K562 (cell line): Measurements from ENCODE around the gene P2RX5.

ENCODE experiments used
- ATF3 ChIP-seq, 2 experiments: fragments of 450-650 bp in 1 of 2; sonication (generic) in 1 of 2; formaldehyde crosslinking in 1 of 2; IDR thresholded peaks in 1 of 2; conservative IDR thresholded peaks in 1 of 2; 2 replicates each; pipeline versions ENCODE4 v1.6.1 to v1.8.1; 2016 to 2023; ENCODE audit warnings: mild to moderate bottlenecking in 2 of 2, moderate library complexity in 2 of 2, inconsistent platforms in 1 of 2, missing genetic modification reagents in 1 of 2
- CEBPB ChIP-seq: fragments of 450-650 bp; IDR thresholded peaks from 2 replicates; pipeline ENCODE4 v1.6.1; 2016; ENCODE audit warnings: missing genetic modification characterization, missing compliant biosample characterization
- CTCF ChIP-seq, 3 experiments: IDR thresholded peaks in 2 of 3; conservative IDR thresholded peaks in 1 of 3; 2 replicates each; pipeline ENCODE4 v1.5.1; 2011 to 2012; ENCODE audit warnings: low read length in 3 of 3, mild to moderate bottlenecking in 3 of 3, control low read depth in 2 of 3, improper control_type of control experiment in 1 of 3, inconsistent platforms in 1 of 3, low read depth in 1 of 3, mixed read lengths in 1 of 3, moderate library complexity in 1 of 3; ENCODE audit not compliant: insufficient read depth in 2 of 3
- ETV6 ChIP-seq, 3 experiments: fragments of 150-350 bp in 1 of 3; sonication (generic) in 1 of 3; formaldehyde crosslinking in 1 of 3; IDR thresholded peaks; 2 replicates each; pipeline versions ENCODE4 v1.6.1 to v1.8.0; 2014 to 2022; ENCODE audit warnings: borderline replicate concordance in 2 of 3, low read depth in 2 of 3, antibody characterized with exemption in 1 of 3, low read length in 1 of 3, mild to moderate bottlenecking in 1 of 3, missing genetic modification reagents in 1 of 3
- KAT7 ChIP-seq: sonication (generic); formaldehyde crosslinking; IDR thresholded peaks from 2 replicates; pipeline ENCODE4 v1.8.0; 2022; ENCODE audit warnings: missing genetic modification reagents, mild to moderate bottlenecking, borderline replicate concordance
- MAX ChIP-seq: sonication (generic); formaldehyde crosslinking; IDR thresholded peaks from 2 replicates; pipeline ENCODE4 v1.9.0; 2022; ENCODE audit warnings: mild to moderate bottlenecking, missing genetic modification reagents
- MYC ChIP-seq, 2 experiments: fragments of 250-450 bp in 1 of 2; sonication (Bioruptor Pico) in 1 of 2; IDR thresholded peaks; 2 replicates each; pipeline versions ENCODE4 v1.5.1 to v1.6.1; 2012 to 2021; ENCODE audit warnings: low read depth in 2 of 2, borderline replicate concordance in 1 of 2, improper control_type of control experiment in 1 of 2, low read length in 1 of 2, mild to moderate bottlenecking in 1 of 2, moderate library complexity in 1 of 2
- NCOA4 ChIP-seq: fragments of 450-650 bp; IDR thresholded peaks from 2 replicates; pipeline ENCODE4 v1.6.1; 2018; ENCODE audit warnings: mild to moderate bottlenecking; ENCODE audit not compliant: partially characterized antibody
- POLR2A ChIP-seq: fragments of 450-650 bp; conservative IDR thresholded peaks from 2 replicates; pipeline ENCODE4 v1.6.1; 2016
- PRPF4 ChIP-seq: fragments of 200-400 bp; formaldehyde crosslinking; IDR thresholded peaks from one replicate; pipeline ENCODE4 v1.6.1; 2017; ENCODE audit warnings: low read length, low read depth, mild to moderate bottlenecking; ENCODE audit not compliant: insufficient read depth, poor library complexity, severe bottlenecking
- YBX1 ChIP-seq: fragments of 450-650 bp; IDR thresholded peaks from 2 replicates; pipeline ENCODE4 v1.7.1; 2016; ENCODE audit warnings: mild to moderate bottlenecking
- YY1 ChIP-seq, 3 experiments: IDR thresholded peaks; 2 replicates each; pipeline ENCODE4 v1.6.1; 2011; ENCODE audit warnings: low read length in 2 of 3, mild to moderate bottlenecking in 2 of 3, moderate library complexity in 2 of 3, borderline replicate concordance in 1 of 3, control low read depth in 1 of 3, low read depth in 1 of 3; ENCODE audit not compliant: insufficient read depth in 3 of 3, insufficient replicate concordance in 2 of 3, control insufficient read depth in 1 of 3, insufficient read length in 1 of 3; ENCODE audit errors: extremely low read depth in 1 of 3
- ZBTB43 ChIP-seq: sonication (generic); formaldehyde crosslinking; IDR thresholded peaks from 2 replicates; pipeline ENCODE4 v1.8.0; 2023; ENCODE audit warnings: mild to moderate bottlenecking, missing genetic modification reagents

DNA sequence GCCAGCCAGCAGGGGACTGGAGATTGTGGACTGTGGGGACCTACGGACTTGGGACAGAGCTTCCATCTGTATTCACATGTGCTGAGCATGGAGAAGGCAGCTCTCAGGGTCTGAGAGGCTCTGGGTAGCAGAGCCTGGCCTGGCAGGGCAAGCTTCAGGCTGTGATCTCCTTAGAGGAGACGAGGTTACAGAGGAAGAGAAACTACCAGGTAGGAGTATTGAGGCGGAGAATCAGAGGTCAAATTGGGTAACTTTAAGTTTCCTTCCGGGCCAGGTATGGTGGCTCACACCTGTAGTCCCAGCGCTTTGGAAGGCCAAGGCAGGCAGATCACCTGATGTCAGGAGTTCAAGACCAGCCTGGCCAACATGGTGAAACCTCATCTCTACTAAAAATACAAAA, 50.6 kb downstream of the P2RX5 start:
- TF ChIP-seq YBX1 (no peak), POLR2A (no peak), MYC (IDR thresholded peaks at IDR 0.05; ENCODE audit: low read depth, low read length) (no peak), MYC (CRISPR knock-in tag; IDR thresholded peaks at IDR 0.05; ENCODE audit: borderline replicate concordance, low read depth) (no peak), CEBPB (tag) (no peak), KAT7 (CRISPR knock-in tag) (no peak), ETV6 (IDR thresholded peaks at IDR 0.05; ENCODE audit: borderline replicate concordance in 1 of 2, low read depth in 2 of 2, low read length in 1 of 2) (no peak), ETV6 (CRISPR knock-in tag; IDR thresholded peaks at IDR 0.05; ENCODE audit: borderline replicate concordance) (no peak), YY1 (IDR thresholded peaks at IDR 0.05; ENCODE audit: borderline replicate concordance in 1 of 3, control insufficient read depth in 1 of 3, extremely low read depth in 1 of 3, insufficient read depth in 3 of 3, insufficient read length in 1 of 3, insufficient replicate concordance in 2 of 3, low read depth in 1 of 3, low read length in 2 of 3) (no peak), CTCF (IDR thresholded peaks at IDR 0.05 in 2 of 3, conservative IDR thresholded peaks at IDR 0.05 in 1 of 3; ENCODE audit: insufficient read depth in 2 of 3, low read depth in 1 of 3, low read length in 3 of 3) (no peak), NCOA4 (no peak), ZBTB43 (no peak), MAX (no peak), PRPF4 (no peak), ATF3 (IDR thresholded peaks at IDR 0.05) (no peak), ATF3 (CRISPR knock-in tag; conservative IDR thresholded peaks at IDR 0.05) (no peak)
